ENCODE results near the gene MAN1C1. TPM values are rescaled to one million over a fixed set of nuclear protein-coding genes. Genes with fewer than 3 reads are reported as not detected.
A peak's percentile ranks its signal among the peaks of the same experiment; 100 is the strongest.

Gene MAN1C1
- polyA plus RNA-seq, 1 of the 3 experiments (the other 2 are of a cell fraction), result 0.20 TPM

DNA sequence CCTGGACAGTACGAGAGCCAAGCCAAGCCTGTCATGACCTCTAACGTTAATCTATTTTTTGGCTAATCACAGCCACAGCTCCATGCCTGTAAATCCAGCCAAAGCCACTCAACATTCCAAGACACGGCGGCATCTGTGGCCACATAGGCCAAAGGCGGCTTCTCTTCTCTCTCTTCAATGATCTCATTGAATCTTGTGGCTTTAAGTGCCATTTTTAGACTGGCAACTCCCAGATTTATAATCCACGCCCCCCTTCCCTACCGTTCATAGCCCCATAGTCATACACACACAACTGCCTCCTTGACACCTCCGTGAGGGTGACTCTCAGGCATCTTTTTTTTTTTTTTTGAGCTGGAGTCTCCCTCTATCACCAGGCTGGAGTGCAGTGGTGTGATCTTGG is 177.7 kb downstream of the MAN1C1 start:
- POLR2A ChIA-PET, result interaction anchor here (0.6 kb wide), 1 partner anchor 9 kb away, joined by 4 read pairs; no protein-coding TSS in a partner anchor
- no peaks in the 10 kb centered on the region for H3K79me2 ChIP-seq (ENCODE audit: insufficient read depth)
- CTCF ChIA-PET, result interaction anchor here (0.7 to 2.3 kb wide), 4 partner anchors 7 to 186 kb away, joined by 3 to 7 read pairs (median 3); no protein-coding TSS in a partner anchor
- no peak overlapping the region for H2AFZ ChIP-seq (ENCODE audit: low read depth)
- peaks cover 5% of the 10 kb centered on the region; the same call in 1 of the 2 replicates for H3K27me3 ChIP-seq (ENCODE audit: insufficient read depth)
- H3K9me3 ChIP-seq, result no peaks in the 10 kb centered on the region
- WGBS (ENCODE audit: low lambda C conversion rate), result 73% methylated on average over 8 of the region's 8 CpGs
- H4K20me1 ChIP-seq (ENCODE audit: insufficient read depth), result no peaks in the 10 kb centered on the region
- no peaks in the 10 kb centered on the region for H3K9me2 ChIP-seq
- no peak for DNase-seq
- no peak overlapping the region for H3K9ac ChIP-seq
- H3K4me3 ChIP-seq (ENCODE audit: low read depth in 2 of 2, low read length in 1 of 2), result no peak overlapping the region
- H3K36me3 ChIP-seq (replicated peaks in 1 of 2; ENCODE audit: control insufficient read depth in 1 of 2, insufficient read depth in 2 of 2, low read length in 1 of 2), result no peaks in the 10 kb centered on the region
- TF ChIP-seq TEAD4 (IDR thresholded peaks at IDR 0.05; ENCODE audit: borderline replicate concordance, insufficient read depth), result no peak
- TF ChIP-seq SMC3 (IDR thresholded peaks at IDR 0.05; ENCODE audit: low read depth, low read length), result no peak
- no peak for TF ChIP-seq TCF12 (IDR thresholded peaks at IDR 0.05)
- TF ChIP-seq RCOR1 (IDR thresholded peaks at IDR 0.05; ENCODE audit: low read length), result no peak
- TF ChIP-seq MEF2A (IDR thresholded peaks at IDR 0.05; ENCODE audit: borderline replicate concordance, low read depth), result no peak
- no peak overlapping the region for H3K27ac ChIP-seq (ENCODE audit: low read depth in 2 of 2, low read length in 1 of 2)
- no peak overlapping the region for H3K4me2 ChIP-seq
- peaks cover 0 to 16% of the 10 kb centered on the region in 2 experiments; a peak in 1 of 4 replicates for H3K4me1 ChIP-seq (ENCODE audit: control insufficient read depth in 1 of 2, insufficient read depth in 2 of 2, low read depth in 1 of 2, low read length in 1 of 2)
- no peaks in the 10 kb centered on the region for H3F3A ChIP-seq (replicated peaks; ENCODE audit: insufficient read depth)

DNA sequence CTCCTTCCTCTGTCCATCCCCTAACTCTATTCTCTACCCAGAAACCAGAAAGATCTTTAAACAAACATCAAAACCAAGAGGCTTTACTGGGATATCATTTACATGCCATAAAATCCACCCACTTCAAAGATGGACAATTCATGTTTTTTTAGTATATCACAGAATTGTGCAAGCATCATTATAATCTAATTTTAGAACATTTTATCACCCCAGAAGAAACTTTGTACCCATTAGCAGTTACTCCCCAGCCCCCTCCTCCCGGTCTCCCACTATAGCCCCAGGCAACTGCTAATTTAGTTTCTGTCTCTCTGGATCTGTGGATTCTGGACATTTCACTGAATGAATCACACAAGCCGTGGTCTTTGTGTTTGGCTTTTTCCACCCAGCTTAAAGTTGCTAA is 178.6 kb downstream of the MAN1C1 start:
- Histone ChIP-seq H3K9me3 (no peaks in the 10 kb centered on the region), H3K9ac (no peak overlapping the region), H3K27me3 (ENCODE audit: insufficient read depth) (peaks cover 3% of the 10 kb centered on the region; the same call in 1 of the 2 replicates), H3K4me3 (ENCODE audit: low read depth in 2 of 2, low read length in 1 of 2) (no peak overlapping the region), H3K79me2 (ENCODE audit: insufficient read depth) (no peaks in the 10 kb centered on the region), H4K20me1 (ENCODE audit: insufficient read depth) (no peaks in the 10 kb centered on the region), H3K4me2 (no peak overlapping the region), H3F3A (replicated peaks; ENCODE audit: insufficient read depth) (no peaks in the 10 kb centered on the region), H2AFZ (ENCODE audit: low read depth) (no peak overlapping the region), H3K9me2 (no peaks in the 10 kb centered on the region), H3K36me3 (replicated peaks in 1 of 2; ENCODE audit: control insufficient read depth in 1 of 2, insufficient read depth in 2 of 2, low read length in 1 of 2) (no peaks in the 10 kb centered on the region), H3K4me1 (ENCODE audit: control insufficient read depth in 1 of 2, insufficient read depth in 2 of 2, low read depth in 1 of 2, low read length in 1 of 2) (peaks cover 0 to 21% of the 10 kb centered on the region in 2 experiments; a peak in 1 of 4 replicates), H3K27ac (ENCODE audit: low read depth in 2 of 2, low read length in 1 of 2) (no peak overlapping the region)
- TF ChIP-seq EP300 (IDR thresholded peaks at IDR 0.05; ENCODE audit: borderline replicate concordance in 1 of 2, low read depth in 1 of 2, low read length in 1 of 2), result no peak
- peak; percentile 10; the same call in 1 of the 2 replicates for TF ChIP-seq RCOR1 (IDR thresholded peaks at IDR 0.05; ENCODE audit: low read length)
- POLR2A ChIA-PET, result interaction anchor here (0.7 kb wide), 1 partner anchor 13 kb away, joined by 4 read pairs; no protein-coding TSS in a partner anchor
- 19% methylated on average over 2 of the region's 2 CpGs for WGBS (ENCODE audit: low lambda C conversion rate)
- DNase-seq, result no peak
- CTCF ChIA-PET, result interaction anchor here (1.2 to 2.3 kb wide), 4 partner anchors 8 to 186 kb away, joined by 5 to 8 read pairs (median 6); no protein-coding TSS in a partner anchor

DNA sequence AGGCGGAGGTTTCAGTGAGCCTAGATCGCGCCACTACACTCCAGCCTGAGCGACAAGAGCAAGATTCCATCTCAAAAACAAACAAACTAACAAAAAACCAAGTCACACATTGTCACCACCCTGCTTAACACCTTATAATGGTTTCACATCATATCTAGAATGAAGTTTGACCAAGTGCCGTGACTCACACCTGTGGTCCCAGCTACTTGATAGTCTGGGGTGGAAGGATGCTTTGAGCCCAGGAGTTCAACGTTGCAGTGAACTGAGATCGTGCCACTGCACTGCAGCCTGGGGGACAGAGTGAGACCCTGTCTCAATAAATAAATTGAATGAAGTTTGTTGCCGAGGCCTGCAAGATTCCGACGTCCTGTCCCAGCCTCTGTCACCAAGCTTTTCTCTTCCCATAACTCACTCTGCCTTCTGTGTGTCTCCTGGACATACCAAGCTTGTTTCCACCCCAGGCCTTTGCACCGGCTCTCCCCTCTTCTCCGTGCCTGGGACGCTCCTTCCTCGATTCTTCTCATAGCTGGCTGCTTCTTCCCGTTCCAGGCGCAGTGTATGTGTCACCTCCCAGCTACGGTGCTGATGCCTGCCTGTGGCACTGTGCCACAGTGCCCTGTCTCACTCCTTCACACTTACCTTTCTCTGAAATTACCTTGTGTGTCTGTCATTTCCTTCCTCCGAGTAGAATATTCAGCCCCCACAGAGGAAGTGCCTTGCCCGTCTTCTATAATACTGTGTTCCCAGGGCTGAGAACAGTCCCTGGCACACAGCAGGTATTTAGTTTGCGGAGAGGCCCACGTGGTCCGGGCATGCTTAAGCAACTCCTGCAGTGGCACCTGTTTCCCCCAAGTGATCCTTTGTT is 179.6 kb downstream of the MAN1C1 start:
- H3K4me2 ChIP-seq, result no peak overlapping the region
- CTCF ChIA-PET, result interaction anchor here (0.8 to 2.3 kb wide), 12 partner anchors 8 to 187 kb away, joined by 3 to 8 read pairs (median 3); no protein-coding TSS in a partner anchor

More for the DNA sequence above, 179.6 kb downstream of the MAN1C1 start:
- TF ChIP-seq CTCF (IDR thresholded peaks at IDR 0.05), result no peak
- no peak for TF ChIP-seq TAF1 (IDR thresholded peaks at IDR 0.05; ENCODE audit: borderline replicate concordance, low read depth, low read length)
- no peak for TF ChIP-seq MAX (IDR thresholded peaks at IDR 0.05; ENCODE audit: low read depth)
- no peak for TF ChIP-seq JUND (IDR thresholded peaks at IDR 0.05)
- no peak for DNase-seq
- peaks cover 9% of the 10 kb centered on the region; the same call in 1 of the 2 replicates for H3K79me2 ChIP-seq (ENCODE audit: insufficient read depth)
- H4K20me1 ChIP-seq (ENCODE audit: insufficient read depth), result no peaks in the 10 kb centered on the region
- no peak overlapping the region for H3K9ac ChIP-seq
- no peaks in the 10 kb centered on the region for H3K9me2 ChIP-seq
- no peak overlapping the region for H2AFZ ChIP-seq (ENCODE audit: low read depth)
- no peaks in the 10 kb centered on the region for H3K36me3 ChIP-seq (replicated peaks in 1 of 2; ENCODE audit: control insufficient read depth in 1 of 2, insufficient read depth in 2 of 2, low read length in 1 of 2)
- H3K9me3 ChIP-seq, result no peaks in the 10 kb centered on the region
- H3F3A ChIP-seq (replicated peaks; ENCODE audit: insufficient read depth), result no peaks in the 10 kb centered on the region
- H3K4me3 ChIP-seq (ENCODE audit: low read depth in 2 of 2, low read length in 1 of 2), result no peak overlapping the region; a peak in 1 of 4 replicates
- 89% methylated on average over 19 of the region's 22 CpGs for WGBS (ENCODE audit: low lambda C conversion rate)
- H3K4me1 ChIP-seq (ENCODE audit: control insufficient read depth in 1 of 2, insufficient read depth in 2 of 2, low read depth in 1 of 2, low read length in 1 of 2), result peaks cover 0 to 26% of the 10 kb centered on the region in 2 experiments; a peak in 2 of 4 replicates
- POLR2A ChIA-PET, result no interaction called here
- H3K27ac ChIP-seq (ENCODE audit: low read depth in 2 of 2, low read length in 1 of 2), result no peak overlapping the region; a peak in 1 of 4 replicates
- H3K27me3 ChIP-seq (ENCODE audit: insufficient read depth), result no peaks in the 10 kb centered on the region
